Stimulated activated naive CD8-positive, alpha-beta T cell treated with anti-CD3 and anti-CD28 coated beads, Interleukin-15, amount 100 ng/mL, for 72 hours (primary cell): ENCODE results near the gene MAML2.

Source experiments
- ATAC-seq: fragments of 150-1000 bp; cut with Tn5 transposase; 2 replicates; pipeline ENCODE4 v1.10.0; 2021; ENCODE audit warnings: mild to moderate bottlenecking, moderate library complexity
- DNase-seq, 2 donors: peaks; one replicate each; pipeline ENCODE4 v3.0.0; 2021 to 2022
- H3K27ac Mint-ChIP-seq, 2 donors: one replicate each; pipeline ENCODE4 v1.8.0; 2022; ENCODE audit warnings: mild to moderate bottlenecking in 2 of 2, mixed read lengths in 2 of 2, moderate library complexity in 2 of 2
- H3K27me3 Mint-ChIP-seq: one replicate; pipeline ENCODE4 v1.8.0; 2022; ENCODE audit warnings: mixed read lengths
- H3K4me1 Mint-ChIP-seq: one replicate; pipeline ENCODE4 v1.8.0; 2022; ENCODE audit warnings: mild to moderate bottlenecking, mixed read lengths
- H3K4me3 Mint-ChIP-seq, 2 donors: one replicate each; pipeline ENCODE4 v1.8.0; 2022; ENCODE audit warnings: mild to moderate bottlenecking in 2 of 2, mixed read lengths in 2 of 2, moderate library complexity in 1 of 2
- H3K9me3 Mint-ChIP-seq, 2 donors: one replicate each; pipeline ENCODE4 v1.8.0; 2022; ENCODE audit warnings: mixed read lengths in 2 of 2

MAML2 gene

GRCh38 chr11:96114178-96115064, 228.6 kb downstream of the MAML2 start:
- peak overlapping the region in 1 of 2 donors; percentile 20 for H3K4me3 Mint-ChIP-seq
- no peak for ATAC-seq
- peaks cover 56% of the 10 kb centered on the region for H3K4me1 Mint-ChIP-seq
- H3K9me3 Mint-ChIP-seq: peaks cover 0 to 4% of the 10 kb centered on the region in 2 donors
- peak overlapping the region; percentile 37 to 75 for H3K27ac Mint-ChIP-seq
- H3K27me3 Mint-ChIP-seq: no peaks in the 10 kb centered on the region
- no peak for DNase-seq

- no peaks in the 10 kb centered on the region for H3K27me3 Mint-ChIP-seq
- DNase-seq (no peak), ATAC-seq (no peak)
- peak overlapping the region; percentile 59 to 69 for H3K27ac Mint-ChIP-seq
- H3K4me1 Mint-ChIP-seq: peaks cover 56% of the 10 kb centered on the region
- H3K9me3 Mint-ChIP-seq: peaks cover 0 to under 1% of the 10 kb centered on the region in 2 donors
- peak overlapping the region; percentile 11 to 79 for H3K4me3 Mint-ChIP-seq
Observed at GRCh38 chr11:96113193-96113681, 229.8 kb downstream of the MAML2 start.

GRCh38 chr11:96112192-96113128, 230.5 kb downstream of the MAML2 start:
- H3K4me1 Mint-ChIP-seq: peaks cover 59% of the 10 kb centered on the region
- ATAC-seq (peak; percentile 94), DNase-seq (peak; percentile 43 to 58)

GRCh38 chr11:96111308-96111707, 231.7 kb downstream of the MAML2 start:
- H3K27me3 Mint-ChIP-seq: no peaks in the 10 kb centered on the region
- ATAC-seq (peak; percentile 43), DNase-seq (no peak)
- peak overlapping the region in 1 of 2 donors; percentile 5 for H3K4me3 Mint-ChIP-seq
- H3K9me3 Mint-ChIP-seq: no peaks in the 10 kb centered on the region
- peaks cover 62% of the 10 kb centered on the region for H3K4me1 Mint-ChIP-seq
- H3K27ac Mint-ChIP-seq: peak overlapping the region in 1 of 2 donors; percentile 38

More at GRCh38 chr11:96112192-96113128, 230.5 kb downstream of the MAML2 start:
- H3K27me3 Mint-ChIP-seq: no peaks in the 10 kb centered on the region
- H3K9me3 Mint-ChIP-seq: no peaks in the 10 kb centered on the region
- H3K4me3 Mint-ChIP-seq: peak overlapping the region; percentile 55 to 79
- H3K27ac Mint-ChIP-seq: peak overlapping the region; percentile 8 to 95

DNA sequence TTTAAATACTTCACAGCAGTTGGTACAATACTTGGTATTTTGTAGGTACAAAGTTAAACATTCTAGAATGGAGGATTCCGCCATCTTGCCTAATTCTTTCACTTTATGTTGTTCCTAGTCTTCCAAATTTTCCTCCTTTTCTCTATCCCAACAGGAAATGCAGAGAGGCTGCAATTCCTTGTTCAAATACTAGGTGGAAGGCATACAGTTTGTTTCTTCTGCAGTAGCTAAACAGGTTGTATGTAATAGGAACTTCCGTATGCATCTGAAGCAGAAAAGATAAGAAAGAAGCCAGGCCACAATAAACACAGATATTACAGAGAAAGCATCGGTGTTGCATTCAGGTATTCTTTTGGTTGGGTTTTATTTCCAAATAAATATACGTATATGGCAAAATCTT, 232.7 kb downstream of the MAML2 start:
- DNase-seq (no peak), ATAC-seq (no peak)
- H3K4me3 Mint-ChIP-seq: no peak overlapping the region
- H3K9me3 Mint-ChIP-seq: no peaks in the 10 kb centered on the region
- H3K27ac Mint-ChIP-seq: no peak overlapping the region
- peaks cover 70% of the 10 kb centered on the region for H3K4me1 Mint-ChIP-seq
- H3K27me3 Mint-ChIP-seq: no peaks in the 10 kb centered on the region

DNA sequence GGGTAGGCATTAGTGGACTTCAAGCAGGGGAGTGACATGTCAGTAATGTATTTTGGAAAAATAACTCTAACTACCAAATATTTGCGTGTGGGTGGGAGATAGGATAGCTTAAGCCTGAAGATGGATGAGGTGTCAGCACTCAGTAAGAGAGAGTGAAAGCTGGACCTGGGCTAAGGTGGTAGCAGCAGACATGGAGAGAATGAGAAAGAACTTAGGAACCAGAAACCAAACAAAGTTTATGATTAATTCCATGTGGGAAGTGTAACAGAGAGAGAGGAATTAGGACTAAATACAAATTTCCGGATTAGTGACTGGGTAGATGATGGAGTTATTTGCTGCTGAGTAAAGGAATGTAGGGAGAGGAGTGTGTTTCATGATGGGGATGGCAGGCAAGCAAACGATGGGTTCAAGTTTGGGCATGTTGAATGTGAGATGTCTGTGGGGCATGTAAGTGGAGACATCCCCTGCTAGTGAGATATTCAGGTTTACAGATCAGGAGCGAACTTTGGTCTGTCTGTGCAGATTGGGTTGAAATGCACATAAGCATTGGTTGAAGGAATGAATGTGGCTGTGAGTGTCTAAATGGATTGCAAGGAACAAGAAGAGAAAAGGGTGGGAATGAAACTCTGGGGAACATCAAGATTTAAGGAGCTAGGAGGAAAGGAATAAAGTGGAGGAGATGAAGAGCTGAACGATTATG, 233.5 kb downstream of the MAML2 start:
- no peak for ATAC-seq
- Mint-ChIP-seq H3K4me3 (no peak overlapping the region), H3K9me3 (peaks cover 0 to 3% of the 10 kb centered on the region in 2 donors), H3K4me1 (peaks cover 70% of the 10 kb centered on the region), H3K27me3 (no peaks in the 10 kb centered on the region), H3K27ac (no peak overlapping the region)
- DNase-seq: no peak

GRCh38 chr11:96107143-96107824, 235.7 kb downstream of the MAML2 start:
- Mint-ChIP-seq H3K9me3 (peaks cover 0 to 5% of the 10 kb centered on the region in 2 donors), H3K27me3 (no peaks in the 10 kb centered on the region), H3K4me1 (peaks cover 57% of the 10 kb centered on the region), H3K27ac (peak overlapping the region in 1 of 2 donors; percentile 1), H3K4me3 (no peak overlapping the region)
- ATAC-seq (no peak), DNase-seq (no peak)

DNA sequence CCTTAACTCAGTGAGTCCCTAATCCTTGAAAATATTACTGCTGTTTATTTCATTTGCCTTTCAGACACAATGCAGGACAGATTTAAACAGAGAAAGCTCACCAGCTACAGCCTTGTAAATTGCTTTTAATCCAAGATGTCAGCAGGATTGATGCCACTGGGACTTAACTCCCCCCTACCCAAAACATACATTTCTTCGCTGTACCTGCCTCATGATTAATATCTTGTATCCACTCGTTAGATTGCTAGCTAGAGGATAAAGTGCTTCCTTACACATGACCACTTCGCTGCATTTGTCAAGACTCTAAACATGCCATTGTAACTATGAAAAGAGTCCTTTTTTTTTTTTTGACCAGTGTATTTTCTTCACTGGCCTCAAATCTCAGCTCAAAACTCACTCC, 236.3 kb downstream of the MAML2 start:
- Mint-ChIP-seq H3K27me3 (no peaks in the 10 kb centered on the region), H3K4me1 (peaks cover 52% of the 10 kb centered on the region), H3K9me3 (peaks cover 0 to 5% of the 10 kb centered on the region in 2 donors), H3K27ac (no peak overlapping the region), H3K4me3 (no peak overlapping the region)
- no peak for DNase-seq
- ATAC-seq: no peak

DNA sequence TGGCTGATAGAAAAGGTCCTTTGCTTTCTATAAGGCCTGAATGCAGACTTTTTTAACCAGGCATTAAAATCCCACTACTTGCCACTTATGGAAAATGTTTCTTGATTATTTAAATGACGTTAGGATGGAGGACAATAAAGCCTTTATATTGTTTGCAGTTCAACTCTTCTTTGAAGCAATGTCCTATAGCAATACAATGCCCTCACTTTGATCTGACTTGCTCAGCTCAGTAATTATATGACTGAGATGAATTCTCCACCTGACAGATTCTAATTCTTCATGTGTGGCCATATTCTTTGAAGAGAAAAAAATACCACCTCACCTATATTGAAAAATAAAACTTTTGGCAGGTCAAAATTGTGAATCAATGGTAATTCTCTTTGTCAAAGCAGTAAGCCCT, 237.1 kb downstream of the MAML2 start:
- no peaks in the 10 kb centered on the region for H3K27me3 Mint-ChIP-seq
- H3K27ac Mint-ChIP-seq: peak overlapping the region in 1 of 2 donors; percentile 89
- DNase-seq (no peak), ATAC-seq (peak; percentile 39)
- H3K4me1 Mint-ChIP-seq: peaks cover 45% of the 10 kb centered on the region
- peaks cover 0 to 5% of the 10 kb centered on the region in 2 donors for H3K9me3 Mint-ChIP-seq
- peak overlapping the region in 1 of 2 donors; percentile 14 for H3K4me3 Mint-ChIP-seq

GRCh38 chr11:96105197-96105895, 237.6 kb downstream of the MAML2 start:
- Mint-ChIP-seq H3K9me3 (peaks cover 0 to 5% of the 10 kb centered on the region in 2 donors), H3K4me3 (peak overlapping the region in 1 of 2 donors; percentile 4), H3K27me3 (no peaks in the 10 kb centered on the region), H3K27ac (peak overlapping the region; percentile 51 to 89), H3K4me1 (peaks cover 43% of the 10 kb centered on the region)
- DNase-seq: no peak
- peak; percentile 74 for ATAC-seq

GRCh38 chr11:96104496-96104895, 238.5 kb downstream of the MAML2 start:
- Mint-ChIP-seq H3K4me3 (peak overlapping the region in 1 of 2 donors; percentile 26), H3K4me1 (peaks cover 49% of the 10 kb centered on the region)
- no peak for ATAC-seq

DNA sequence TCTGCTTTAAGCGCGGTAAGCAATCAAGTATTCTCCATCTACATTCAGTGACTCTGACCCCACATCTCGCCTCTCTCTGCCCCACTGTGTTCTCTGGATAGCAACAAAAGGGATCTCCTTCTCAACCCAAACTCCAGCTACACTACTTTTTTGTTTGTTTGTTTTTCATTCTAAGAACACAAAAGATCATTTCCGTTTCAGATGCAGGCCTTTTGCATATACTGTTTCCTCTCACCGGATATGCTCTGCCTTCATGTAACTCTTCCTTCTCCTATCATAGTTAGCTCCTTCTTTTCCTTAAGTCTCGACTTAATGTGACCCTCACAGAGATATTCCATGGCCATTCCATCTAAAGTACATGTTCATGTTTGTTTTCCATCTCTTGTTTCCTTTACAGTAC, 239.3 kb downstream of the MAML2 start:
- Mint-ChIP-seq H3K27ac (no peak overlapping the region), H3K27me3 (no peaks in the 10 kb centered on the region), H3K4me1 (peaks cover 56% of the 10 kb centered on the region), H3K4me3 (no peak overlapping the region), H3K9me3 (peaks cover 0 to 8% of the 10 kb centered on the region in 2 donors)
- ATAC-seq (no peak), DNase-seq (no peak)

More at GRCh38 chr11:96104496-96104895, 238.5 kb downstream of the MAML2 start:
- Mint-ChIP-seq H3K27me3 (no peaks in the 10 kb centered on the region), H3K27ac (peak overlapping the region in 1 of 2 donors; percentile 57), H3K9me3 (peaks cover 0 to 8% of the 10 kb centered on the region in 2 donors)
- no peak for DNase-seq

GRCh38 chr11:96103102-96103501, 239.9 kb downstream of the MAML2 start:
- no peak for DNase-seq
- H3K27ac Mint-ChIP-seq: peak overlapping the region in 1 of 2 donors; percentile 35
- no peaks in the 10 kb centered on the region for H3K27me3 Mint-ChIP-seq
- peaks cover 61% of the 10 kb centered on the region for H3K4me1 Mint-ChIP-seq
- H3K4me3 Mint-ChIP-seq: no peak overlapping the region
- ATAC-seq: no peak
- H3K9me3 Mint-ChIP-seq: peaks cover 0 to 8% of the 10 kb centered on the region in 2 donors

GRCh38 chr11:96102664-96103078, 240.3 kb downstream of the MAML2 start:
- ATAC-seq: no peak
- peaks cover 61% of the 10 kb centered on the region for H3K4me1 Mint-ChIP-seq

More at GRCh38 chr11:96102664-96103078, 240.3 kb downstream of the MAML2 start:
- Mint-ChIP-seq H3K4me3 (no peak overlapping the region), H3K27ac (peak overlapping the region in 1 of 2 donors; percentile 35), H3K27me3 (no peaks in the 10 kb centered on the region), H3K9me3 (peaks cover 0 to 8% of the 10 kb centered on the region in 2 donors)
- no peak for DNase-seq
